CD4-positive, alpha-beta T cell treated with Interleukin-2 at 100 ng/mL for 4 hours (primary cell): ENCODE data around the gene DMP1.

ENCODE experiments used
- DNase-seq: peaks from one replicate; pipeline ENCODE4 v3.0.0-alpha.2; 2020; ENCODE audit warnings: low spot score

The DMP1 gene, protein sequence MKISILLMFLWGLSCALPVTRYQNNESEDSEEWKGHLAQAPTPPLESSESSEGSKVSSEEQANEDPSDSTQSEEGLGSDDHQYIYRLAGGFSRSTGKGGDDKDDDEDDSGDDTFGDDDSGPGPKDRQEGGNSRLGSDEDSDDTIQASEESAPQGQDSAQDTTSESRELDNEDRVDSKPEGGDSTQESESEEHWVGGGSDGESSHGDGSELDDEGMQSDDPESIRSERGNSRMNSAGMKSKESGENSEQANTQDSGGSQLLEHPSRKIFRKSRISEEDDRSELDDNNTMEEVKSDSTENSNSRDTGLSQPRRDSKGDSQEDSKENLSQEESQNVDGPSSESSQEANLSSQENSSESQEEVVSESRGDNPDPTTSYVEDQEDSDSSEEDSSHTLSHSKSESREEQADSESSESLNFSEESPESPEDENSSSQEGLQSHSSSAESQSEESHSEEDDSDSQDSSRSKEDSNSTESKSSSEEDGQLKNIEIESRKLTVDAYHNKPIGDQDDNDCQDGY

DNA sequence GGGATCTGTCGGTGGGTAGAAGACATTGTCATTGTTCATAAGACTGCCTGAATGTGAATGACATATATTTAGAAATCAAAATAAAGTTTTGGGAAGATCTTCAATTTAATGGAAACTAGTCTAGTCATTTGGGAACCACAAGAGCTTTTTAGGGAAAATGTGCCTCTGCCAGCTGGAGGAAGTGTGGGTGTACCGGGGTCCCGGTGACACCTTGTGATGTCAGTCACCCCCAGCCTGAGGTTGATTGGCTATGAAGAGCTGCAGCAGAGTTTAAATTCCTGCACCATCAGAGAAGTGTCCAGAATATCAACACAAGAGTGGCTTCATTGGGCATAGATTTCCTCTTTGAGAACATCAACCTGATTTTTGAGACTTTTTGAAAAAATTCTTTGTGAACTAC lies at the start of gene DMP1:
Gene DMP1, plus strand, starts transcription at position 301 of the 400 bp plus-strand sequence. CDS start 6,213 bp downstream, outside the sequence.
- no peak for DNase-seq

DNA sequence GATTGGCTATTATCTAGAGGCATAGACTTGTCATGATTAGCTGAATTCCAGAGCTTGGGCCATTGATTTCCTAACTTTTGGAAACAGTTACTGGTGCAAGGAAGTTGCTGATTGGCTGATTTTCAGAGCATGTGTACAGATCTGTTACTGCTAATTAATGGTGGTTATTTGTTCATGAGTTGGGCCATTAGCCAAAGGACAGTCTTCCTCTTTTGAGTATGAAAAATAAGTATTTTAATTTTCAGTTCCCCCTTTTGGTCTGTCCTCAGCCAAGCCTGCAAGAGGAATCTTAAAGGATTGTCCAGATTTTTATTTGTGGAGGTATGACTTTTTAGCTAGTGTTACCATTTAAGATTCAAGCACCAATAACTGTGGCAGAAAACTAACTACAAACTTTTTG lies 48.7 kb upstream of the DMP1 start:
- no peak for DNase-seq

DNA sequence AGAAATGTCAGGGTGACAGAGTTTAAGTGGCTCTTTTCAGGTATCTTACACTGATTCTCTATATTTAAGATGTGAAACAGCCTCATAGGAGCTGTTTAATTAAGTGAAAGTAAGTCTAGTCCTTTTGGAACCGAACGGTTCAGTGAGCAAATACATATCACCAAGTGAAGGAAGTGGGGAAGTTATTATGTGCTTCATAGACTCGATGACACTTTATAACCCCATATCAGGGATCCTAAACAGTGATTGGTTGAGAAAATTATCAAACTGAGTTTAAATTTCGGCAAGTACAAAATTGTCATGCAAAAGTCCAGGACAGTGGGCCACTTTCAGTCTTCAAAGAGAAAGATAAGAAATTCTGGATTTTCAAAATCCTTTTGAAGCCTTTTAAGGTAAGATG lies 41.9 kb upstream of the DMP1 start, which contains the start of gene DSPP:
Gene DSPP, plus strand, starts transcription at position 301 of the 400 bp plus-strand sequence. CDS start 2,380 bp downstream, outside the sequence.
- no peak for DNase-seq

DNA sequence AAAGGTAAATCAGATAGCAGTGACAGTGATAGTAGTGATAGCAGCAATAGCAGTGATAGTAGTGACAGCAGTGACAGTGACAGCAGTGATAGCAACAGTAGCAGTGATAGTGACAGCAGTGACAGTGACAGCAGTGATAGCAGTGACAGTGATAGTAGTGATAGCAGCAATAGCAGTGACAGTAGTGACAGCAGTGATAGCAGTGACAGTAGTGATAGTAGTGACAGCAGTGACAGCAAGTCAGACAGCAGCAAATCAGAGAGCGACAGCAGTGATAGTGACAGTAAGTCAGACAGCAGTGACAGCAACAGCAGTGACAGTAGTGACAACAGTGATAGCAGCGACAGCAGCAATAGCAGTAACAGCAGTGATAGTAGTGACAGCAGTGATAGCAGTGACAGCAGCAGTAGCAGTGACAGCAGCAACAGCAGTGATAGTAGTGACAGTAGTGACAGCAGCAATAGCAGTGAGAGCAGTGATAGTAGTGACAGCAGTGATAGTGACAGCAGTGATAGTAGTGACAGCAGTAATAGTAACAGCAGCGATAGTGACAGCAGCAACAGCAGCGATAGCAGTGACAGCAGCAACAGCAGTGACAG lies 35.7 kb upstream of the DMP1 start:
- DNase-seq: no peak

DNA sequence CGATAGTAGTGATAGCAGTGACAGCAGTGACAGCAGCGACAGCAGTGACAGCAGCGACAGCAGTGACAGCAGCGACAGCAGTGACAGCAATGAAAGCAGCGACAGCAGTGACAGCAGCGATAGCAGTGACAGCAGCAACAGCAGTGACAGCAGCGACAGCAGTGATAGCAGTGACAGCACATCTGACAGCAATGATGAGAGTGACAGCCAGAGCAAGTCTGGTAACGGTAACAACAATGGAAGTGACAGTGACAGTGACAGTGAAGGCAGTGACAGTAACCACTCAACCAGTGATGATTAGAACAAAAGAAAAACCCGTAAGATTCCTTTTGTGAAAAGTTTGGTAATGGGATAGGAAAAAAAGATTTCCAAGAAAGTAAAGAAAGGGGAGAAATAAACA lies 33.8 kb upstream of the DMP1 start:
- DNase-seq: no peak

DNA sequence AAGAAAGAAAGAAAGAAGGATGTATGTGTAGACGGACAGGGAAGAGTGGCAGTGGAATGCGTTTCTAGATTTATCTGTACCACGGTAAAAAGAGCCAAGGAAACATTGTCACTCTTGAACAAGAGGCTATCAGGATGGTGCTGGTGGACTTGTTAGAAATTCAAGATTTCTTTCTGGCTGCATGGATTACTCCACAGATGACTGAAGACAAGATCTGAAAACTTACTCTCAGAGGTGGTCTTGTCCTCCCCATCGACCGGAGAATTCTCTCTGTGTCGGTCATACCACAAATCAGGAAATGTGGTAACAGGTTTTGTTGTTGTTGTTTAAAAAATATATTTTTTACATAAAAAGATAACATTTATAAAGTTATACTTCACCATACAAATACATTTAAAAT lies 30.0 kb upstream of the DMP1 start:
- DNase-seq: no peak

DNA sequence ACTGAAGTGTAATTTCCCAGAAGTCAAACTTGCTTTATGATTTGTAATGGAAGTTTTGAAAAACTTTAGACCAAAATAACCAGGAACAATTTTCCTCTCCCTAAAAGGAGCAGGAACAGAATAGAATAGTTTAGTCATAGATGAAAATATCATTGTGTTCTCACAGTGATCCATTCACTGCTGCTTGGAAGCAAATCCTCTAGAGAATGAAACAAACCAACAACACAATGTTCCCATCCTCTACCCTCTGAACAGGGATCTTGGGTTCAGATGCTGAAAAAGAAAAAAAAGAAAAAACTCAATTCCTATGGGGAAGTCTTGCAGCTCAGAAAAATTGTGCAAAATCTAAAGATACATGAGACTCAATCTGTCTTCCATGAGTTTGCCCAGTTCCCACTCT lies 29.6 kb upstream of the DMP1 start:
- no peak for DNase-seq

DNA sequence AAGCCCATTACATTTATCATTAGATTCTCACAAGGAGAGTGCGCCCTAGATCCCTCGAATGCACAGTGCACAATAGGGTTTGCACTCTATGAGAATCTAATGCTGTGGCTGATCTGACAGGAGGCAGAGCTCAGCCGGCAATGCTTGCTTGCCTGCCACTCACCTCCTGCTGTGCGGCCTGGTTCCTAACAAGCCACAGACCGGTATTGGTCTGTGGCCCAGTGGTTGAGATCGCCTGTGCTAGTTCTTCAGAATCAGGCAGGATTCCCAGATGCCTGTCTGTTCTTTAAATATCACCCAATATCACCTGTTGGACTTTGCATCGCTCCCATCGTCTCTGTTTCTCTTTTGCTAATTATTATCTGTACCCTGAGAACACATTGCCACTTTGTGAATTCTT lies 27.8 kb upstream of the DMP1 start:
- no peak for DNase-seq

DNA sequence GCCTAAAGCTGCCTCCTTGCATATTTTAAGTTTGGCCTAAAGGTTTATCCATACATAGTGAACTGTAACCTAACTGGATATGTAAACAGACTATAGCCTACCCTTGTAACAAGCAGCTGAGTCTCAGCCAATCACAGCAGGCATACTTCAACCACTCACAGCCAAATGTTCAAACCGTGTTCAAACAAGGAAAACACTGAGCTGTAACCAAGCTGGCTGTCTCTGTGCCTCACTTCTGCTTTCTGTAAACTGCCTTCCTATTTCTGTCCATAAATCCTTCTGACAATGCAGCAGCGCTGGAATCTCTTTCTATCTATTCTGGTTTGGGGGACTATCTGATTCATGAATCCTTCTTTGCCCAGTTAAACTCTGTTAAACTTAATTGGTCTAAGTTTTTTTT lies 25.4 kb upstream of the DMP1 start:
- DNase-seq: no peak

DNA sequence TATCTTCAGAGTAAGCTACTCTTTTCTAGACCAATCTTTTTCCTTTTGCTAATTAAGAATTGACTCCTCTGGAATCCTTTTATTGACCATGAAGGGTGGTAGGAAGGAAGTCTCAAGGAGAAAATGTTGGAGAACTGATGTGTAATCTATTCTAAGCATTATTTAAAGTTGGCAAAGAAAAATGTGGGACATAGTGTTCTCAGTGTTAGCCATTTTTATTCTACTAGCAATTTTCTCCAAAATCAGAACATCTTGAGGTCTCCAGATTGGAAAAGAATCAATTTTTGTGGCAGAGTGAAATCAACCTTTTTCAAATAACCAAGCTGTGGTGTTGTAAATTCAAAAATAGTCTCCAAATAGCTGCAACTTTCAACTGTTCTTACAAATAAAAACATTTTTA lies 18.4 kb upstream of the DMP1 start:
- DNase-seq: no peak

DNA sequence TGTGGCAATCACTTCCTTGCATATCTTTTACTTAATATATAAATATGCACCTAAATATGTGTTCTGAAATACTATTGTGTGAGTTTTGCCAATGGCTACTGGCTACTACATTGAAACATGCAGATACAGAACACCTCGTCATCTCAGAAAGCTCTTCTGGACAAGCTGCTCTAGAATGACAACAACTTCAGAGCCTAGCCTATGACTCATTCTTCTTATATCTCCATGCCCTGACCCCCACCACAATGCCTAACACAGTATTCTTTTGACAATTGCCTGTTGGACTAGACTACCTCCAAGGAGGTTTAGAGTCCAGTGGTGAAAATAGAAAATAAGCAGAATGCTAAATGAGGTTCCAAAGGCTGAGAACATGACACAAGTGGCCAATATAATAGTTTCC lies 17.6 kb upstream of the DMP1 start:
- DNase-seq: no peak

DNA sequence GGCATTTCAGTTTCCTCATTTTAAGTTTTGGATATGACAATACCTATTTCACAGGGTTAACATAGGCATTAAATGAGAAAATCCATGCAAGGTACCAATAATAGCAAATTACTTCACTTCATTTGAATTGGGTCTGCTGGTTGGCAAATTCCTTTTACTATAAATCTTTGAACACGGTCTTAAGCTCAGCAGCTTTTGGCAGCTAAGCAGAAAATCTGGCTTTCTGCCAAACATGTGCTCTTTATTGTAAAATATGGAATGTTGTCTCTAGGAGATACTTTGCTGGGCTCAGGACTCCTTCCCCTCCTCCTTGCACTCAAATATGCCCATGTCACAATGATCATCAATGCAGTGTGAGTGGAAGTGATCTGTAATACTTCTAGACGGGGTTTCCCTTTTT lies 16.8 kb upstream of the DMP1 start:
- DNase-seq: no peak

DNA sequence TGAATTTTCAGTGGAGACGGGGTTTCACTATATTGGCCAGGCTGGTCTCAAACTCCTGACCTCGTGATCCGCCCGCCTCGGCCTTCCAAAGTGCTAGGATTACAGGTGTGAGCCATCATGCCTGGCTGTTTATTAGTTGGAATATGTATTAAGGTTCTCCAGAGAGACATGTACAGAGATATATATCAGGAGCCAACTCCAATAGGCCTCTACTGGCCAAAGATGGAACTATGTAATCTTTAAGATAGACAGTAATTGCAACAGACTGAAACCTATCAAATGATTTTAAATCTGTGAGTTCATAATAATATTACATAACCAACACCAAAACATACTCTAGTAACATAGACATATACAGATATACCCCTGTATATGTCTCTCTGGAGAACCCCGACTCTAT lies 5.8 kb upstream of the DMP1 start:
- no peak for DNase-seq

DNA sequence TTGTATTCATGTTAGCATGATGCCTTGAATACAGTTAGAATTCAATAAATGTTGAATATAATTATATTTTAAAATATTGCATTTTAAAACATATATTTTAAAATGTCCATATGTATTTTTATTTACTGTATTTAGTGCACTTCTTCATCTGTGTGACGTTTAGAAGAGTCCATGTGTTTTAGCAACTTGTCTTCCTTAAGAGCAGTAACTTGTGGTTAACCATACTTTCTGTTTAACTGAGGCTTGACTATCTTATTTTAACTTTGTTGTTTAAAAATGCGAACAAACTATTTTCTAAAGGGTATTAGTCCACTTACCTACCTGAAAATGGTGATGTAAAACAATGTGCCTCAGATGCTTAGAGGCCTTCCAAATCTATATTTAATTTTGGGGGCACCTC lies 858 bp downstream of the DMP1 start:
- DNase-seq: no peak

DNA sequence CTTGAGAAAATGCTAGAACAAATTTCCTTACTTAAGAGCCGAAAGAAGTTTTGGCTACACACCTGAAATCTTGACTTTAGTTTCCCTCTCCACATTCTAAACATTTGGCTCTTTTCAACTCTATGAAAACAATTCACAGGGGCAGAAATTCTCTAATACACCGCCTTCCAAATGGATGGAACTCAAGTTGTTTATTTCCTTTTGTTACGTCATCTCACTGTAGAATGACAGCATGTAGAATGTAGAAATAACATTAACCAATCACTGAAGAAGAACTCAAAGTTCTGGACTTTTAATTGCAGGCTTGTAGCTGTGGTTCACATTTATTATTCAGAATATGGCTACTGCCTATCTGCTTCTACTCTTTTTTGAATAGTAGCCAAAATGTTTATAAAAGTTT lies 1.9 kb downstream of the DMP1 start:
- DNase-seq: no peak

DNA sequence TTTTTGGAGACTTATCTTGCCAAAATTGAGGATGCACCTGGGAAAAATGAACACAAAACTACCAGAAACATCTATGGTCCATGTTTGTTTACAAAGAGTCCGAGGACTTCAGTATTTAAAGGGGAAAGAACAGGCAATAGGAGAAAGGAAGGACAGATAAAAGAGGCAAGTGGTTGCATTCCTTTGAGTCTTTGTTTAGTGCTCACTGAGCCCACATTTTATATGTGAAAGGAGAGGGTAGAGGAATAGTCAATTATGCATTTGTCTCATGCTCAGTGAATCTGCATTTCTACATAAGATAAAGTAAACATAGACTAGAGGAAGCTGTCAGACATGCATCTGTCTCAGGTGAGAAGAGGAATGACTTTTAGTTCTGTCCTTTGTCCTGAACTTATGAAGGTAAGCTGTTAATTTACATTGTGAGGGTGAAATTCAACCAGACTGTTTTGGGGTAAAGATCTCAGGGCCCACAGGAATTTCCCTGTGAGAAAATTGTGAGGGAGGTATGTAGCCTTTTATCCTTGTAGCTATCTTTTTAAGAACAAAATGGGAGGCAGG lies 4.5 kb downstream of the DMP1 start:
- DNase-seq: no peak

DNA sequence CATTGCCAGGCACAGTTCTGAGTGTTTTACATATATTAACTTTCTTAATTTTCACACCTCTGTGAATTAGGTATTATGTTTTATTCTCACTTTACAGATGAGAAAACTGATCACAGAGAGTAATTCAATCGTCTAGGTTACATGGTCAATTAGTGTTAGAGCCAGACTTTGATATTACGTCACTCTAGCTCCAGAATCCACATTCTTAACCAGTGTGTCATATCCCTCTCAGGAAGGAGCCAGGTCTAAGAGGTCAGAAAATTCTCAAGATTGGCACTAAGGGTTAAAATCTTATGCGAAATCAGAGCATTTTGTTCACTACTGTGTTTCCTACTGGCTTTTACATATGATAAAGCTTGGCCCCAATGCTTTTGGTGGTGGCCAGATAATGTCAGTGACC lies 7.4 kb downstream of the DMP1 start:
- no peak for DNase-seq

DNA sequence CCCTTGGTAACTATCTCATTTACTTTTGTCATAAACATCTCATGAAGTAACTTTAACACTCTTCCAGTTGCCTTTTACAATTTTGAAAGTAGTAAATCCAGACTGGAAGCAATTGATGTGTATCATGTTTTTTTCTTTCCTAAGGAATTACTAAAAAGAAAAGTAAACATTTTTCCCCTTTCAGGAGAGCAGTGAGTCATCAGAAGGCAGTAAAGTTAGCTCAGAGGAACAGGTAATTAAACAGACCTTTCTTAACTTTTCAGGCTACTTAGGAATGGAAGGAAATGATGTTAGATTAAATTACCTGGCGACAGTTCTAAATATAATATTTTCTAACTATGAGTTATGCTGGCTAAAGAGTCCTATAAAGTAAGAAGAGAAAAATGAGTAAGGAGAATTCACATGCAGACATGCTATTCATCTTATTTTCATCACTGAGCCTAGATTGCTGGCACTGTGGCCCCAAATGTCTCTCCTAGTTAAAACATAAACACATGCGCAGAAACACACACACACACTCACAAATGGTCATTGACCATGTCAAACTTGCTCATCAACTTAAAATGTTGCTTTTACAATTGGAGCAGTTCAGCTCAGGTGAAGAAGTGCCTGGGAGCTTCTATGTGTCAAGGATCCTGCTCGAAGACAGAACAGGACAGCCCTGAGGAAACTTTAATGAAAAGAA lies 9.3 kb downstream of the DMP1 start:
- DNase-seq: no peak

DNA sequence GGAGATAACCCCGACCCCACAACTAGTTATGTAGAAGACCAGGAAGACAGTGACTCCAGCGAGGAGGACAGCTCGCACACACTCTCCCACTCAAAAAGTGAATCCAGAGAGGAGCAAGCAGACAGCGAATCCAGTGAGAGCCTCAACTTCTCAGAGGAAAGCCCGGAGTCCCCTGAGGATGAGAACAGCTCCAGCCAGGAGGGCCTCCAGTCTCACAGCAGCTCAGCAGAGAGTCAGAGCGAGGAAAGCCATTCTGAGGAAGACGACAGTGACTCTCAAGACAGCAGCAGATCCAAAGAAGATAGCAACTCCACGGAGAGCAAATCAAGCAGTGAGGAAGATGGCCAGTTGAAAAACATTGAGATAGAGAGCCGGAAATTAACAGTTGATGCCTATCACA lies 12.8 kb downstream of the DMP1 start:
- no peak for DNase-seq

DNA sequence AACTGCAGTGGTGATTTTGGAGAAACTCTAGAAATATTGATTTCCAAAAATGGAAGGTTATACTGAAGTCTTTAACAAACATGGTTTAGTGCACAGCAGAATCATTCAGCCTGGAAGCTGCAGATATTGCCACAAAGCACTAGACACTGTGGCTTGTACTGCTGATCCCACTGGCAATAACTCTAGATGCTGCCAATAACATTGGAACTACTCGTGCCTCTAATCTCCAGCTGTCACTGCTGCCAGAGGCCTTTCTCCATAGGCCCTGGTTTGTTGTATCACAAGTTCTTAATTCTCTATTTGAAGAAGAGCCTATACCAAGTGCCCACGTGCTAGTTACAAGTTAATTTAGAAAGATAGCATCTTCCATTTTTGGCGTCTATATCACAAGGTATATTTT lies 19.3 kb downstream of the DMP1 start:
- DNase-seq: no peak

DNA sequence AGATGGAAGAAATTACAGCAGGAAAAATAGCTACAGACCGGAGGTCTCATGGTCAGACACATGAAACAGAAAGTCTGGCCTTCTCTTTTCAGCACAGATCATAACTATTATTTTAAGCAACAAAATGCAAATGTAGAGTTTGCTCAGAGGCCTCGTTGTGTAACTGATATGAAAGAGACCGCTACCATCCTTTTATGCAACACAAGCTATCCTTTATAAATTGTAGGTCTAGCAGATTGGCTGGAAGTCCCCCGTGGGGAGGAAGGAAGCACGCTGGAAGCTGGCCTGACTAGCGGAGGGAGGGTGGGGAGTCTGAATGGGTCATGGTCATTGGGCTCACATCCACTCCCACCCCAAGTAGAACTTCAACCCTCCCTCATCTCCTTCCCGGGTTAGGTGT lies 27.7 kb downstream of the DMP1 start:
- no peak for DNase-seq

DNA sequence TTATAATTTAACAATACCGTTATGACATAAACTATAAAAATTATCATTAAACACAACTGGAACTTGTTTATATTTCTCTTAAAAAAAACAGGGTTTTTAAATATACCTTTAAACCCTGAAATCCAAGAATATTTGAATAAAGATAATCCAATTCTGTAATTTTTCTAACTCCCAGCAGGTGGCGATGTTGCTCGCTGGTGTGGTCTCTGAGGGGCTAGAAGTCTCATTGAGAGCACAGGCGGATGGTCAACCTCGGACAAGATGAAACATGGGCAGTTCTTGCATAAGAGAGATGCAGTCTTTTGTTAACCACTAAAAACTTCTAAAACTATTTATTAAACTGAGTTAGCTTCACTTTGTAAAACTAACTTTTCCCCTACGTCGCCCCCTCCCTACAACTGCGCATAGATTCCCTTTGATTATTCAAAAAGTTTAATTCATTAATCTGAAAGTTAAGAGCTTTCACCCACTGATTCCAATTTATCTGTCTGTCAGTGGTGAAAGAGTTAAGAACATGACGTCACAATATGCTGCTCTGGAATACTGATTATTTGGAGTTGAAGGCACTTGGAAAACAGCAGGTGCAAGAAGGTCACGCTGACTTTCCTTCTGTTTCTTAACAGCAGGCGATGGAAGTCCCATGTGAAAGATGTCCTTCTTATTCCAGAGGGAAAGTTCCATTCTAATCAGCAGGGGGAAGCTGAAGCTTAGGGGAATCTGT lies 29.5 kb downstream of the DMP1 start:
- DNase-seq: peak; percentile 15
